Astrocyte of the spinal cord (primary cell): Measurements from ENCODE around the gene ALDOB.

Source experiments
- DNase-seq: peaks from one replicate; pipeline ENCODE4 v3.0.0; 2011; ENCODE audit warnings: low read depth, low spot score
- H3K4me3 ChIP-seq: 2 replicates; pipeline ENCODE4 v1.5.1; 2011; ENCODE audit warnings: low read depth, mild to moderate bottlenecking, low read length, moderate library complexity
- CTCF ChIP-seq: IDR thresholded peaks from 2 replicates; pipeline ENCODE4 v1.5.1; 2012; ENCODE audit warnings: low read depth, mild to moderate bottlenecking, low read length, inconsistent platforms
- in situ Hi-C: cut with HindIII; loops from 2 replicates; pipeline ENCODE4 v1.10.0; 2017; ENCODE audit warnings: low sequenced_read_pairs

ALDOB gene

GRCh38 chr9:101398930-101399642 is 36.5 kb downstream of the ALDOB start:
- in situ Hi-C loops, result no loop called here
- DNase-seq, result no peak
- no peak for TF ChIP-seq CTCF
- peak overlapping the region; percentile 59 for H3K4me3 ChIP-seq

GRCh38 chr9:101398068-101398929 is 37.3 kb downstream of the ALDOB start, which contains the start of the genes MRPL50 and ZNF189:
MRPL50 (minus strand) TSS chr9:101398618; CDS start chr9:101398592, 26 bp downstream.
ZNF189 (plus strand) TSS chr9:101398851; CDS start chr9:101399157, 306 bp downstream.
- no peak for TF ChIP-seq CTCF
- peak; percentile 99 for DNase-seq
- H3K4me3 ChIP-seq, result peak within 1 kb of the TSS; percentile 59
- in situ Hi-C loops, result no loop called here

- no peak for TF ChIP-seq CTCF
- peak overlapping the region; percentile 59 for H3K4me3 ChIP-seq
- no peak for DNase-seq
- in situ Hi-C loops, result no loop called here
Observed at GRCh38 chr9:101397746-101398067, 37.9 kb downstream of the ALDOB start.

- DNase-seq, result no peak
- no peak for TF ChIP-seq CTCF
- in situ Hi-C loops, result no loop called here
- H3K4me3 ChIP-seq, result no peak overlapping the region
Observed at GRCh38 chr9:101394687-101395086, 40.9 kb downstream of the ALDOB start.

- no peak overlapping the region for H3K4me3 ChIP-seq
- no peak for DNase-seq
- TF ChIP-seq CTCF, result no peak
- in situ Hi-C loops, result no loop called here
Observed at GRCh38 chr9:101393135-101393534, 42.4 kb downstream of the ALDOB start.

GRCh38 chr9:101388507-101388993 is 47.0 kb downstream of the ALDOB start:
- no peak for DNase-seq
- TF ChIP-seq CTCF, result peak; percentile 53
- in situ Hi-C loops, result no loop called here
- no peak overlapping the region for H3K4me3 ChIP-seq
